Neural crest cell (in vitro differentiated cells): Measurements from ENCODE around the gene EGFR. TPM values are rescaled to one million over a fixed set of nuclear protein-coding genes. Genes with fewer than 3 reads are reported as not detected.
A peak's percentile ranks its signal among the peaks of the same experiment; 100 is the strongest.

Experiments used
- DNase-seq: peaks from one replicate; pipeline ENCODE4 v3.0.0; 2021; ENCODE audit warnings: low read depth, mixed read lengths, low spot score
- H3K27ac Mint-ChIP-seq: one replicate; pipeline ENCODE4 v1.8.0; 2021; ENCODE audit warnings: mild to moderate bottlenecking, mixed read lengths; ENCODE audit not compliant: unreplicated experiment
- H3K27me3 Mint-ChIP-seq: 2 replicates; pipeline ENCODE4 v1.8.0; 2021; ENCODE audit warnings: low read depth, mild to moderate bottlenecking, mixed read lengths
- H3K36me3 Mint-ChIP-seq: 2 replicates; pipeline ENCODE4 v1.8.0; 2021; ENCODE audit warnings: low read depth, mild to moderate bottlenecking, mixed read lengths
- H3K4me1 Mint-ChIP-seq: 2 replicates; pipeline ENCODE4 v1.8.0; 2021; ENCODE audit warnings: mixed read lengths
- H3K4me3 Mint-ChIP-seq: one replicate; pipeline ENCODE4 v1.8.0; 2021; ENCODE audit warnings: mild to moderate bottlenecking, mixed read lengths
- H3K9me3 Mint-ChIP-seq: 2 replicates; pipeline ENCODE4 v1.8.0; 2021; ENCODE audit warnings: mixed read lengths
- CTCF ChIP-seq: fragments of 200-600 bp; sonication (generic); conservative IDR thresholded peaks from 2 replicates; pipeline ENCODE4 v1.5.0; 2021; ENCODE audit warnings: antibody characterized with exemption, mild to moderate bottlenecking
- total RNA-seq: library from RNA; stranded (reverse); gene quantifications from 2 replicates; pipeline ENCODE4 v1.2.1, GENCODE V29; 2021

The EGFR gene
- total RNA-seq, 1 donor from 2014 or later = 2.3 TPM

GRCh38 chr7:55016061-55016745, 2.6 kb upstream of the EGFR start:
- H3K4me1 Mint-ChIP-seq = no peaks in the 10 kb centered on the region
- no peak for DNase-seq
- no peak overlapping the region for H3K27ac Mint-ChIP-seq
- no peak overlapping the region for H3K4me3 Mint-ChIP-seq
- H3K27me3 Mint-ChIP-seq = peaks cover 76% of the 10 kb centered on the region
- H3K36me3 Mint-ChIP-seq = no peaks in the 10 kb centered on the region
- TF ChIP-seq CTCF = no peak
- no peaks in the 10 kb centered on the region for H3K9me3 Mint-ChIP-seq

- peak overlapping the region; percentile 12 for H3K4me3 Mint-ChIP-seq
- TF ChIP-seq CTCF = no peak
- no peaks in the 10 kb centered on the region for H3K36me3 Mint-ChIP-seq
- H3K27me3 Mint-ChIP-seq = peaks cover 81% of the 10 kb centered on the region
- DNase-seq = no peak
- no peak overlapping the region for H3K27ac Mint-ChIP-seq
- H3K9me3 Mint-ChIP-seq = no peaks in the 10 kb centered on the region
- no peaks in the 10 kb centered on the region for H3K4me1 Mint-ChIP-seq
Observed at GRCh38 chr7:55016746-55017090, 2.1 kb upstream of the EGFR start.

- H3K4me1 Mint-ChIP-seq = no peaks in the 10 kb centered on the region
- DNase-seq = no peak
- TF ChIP-seq CTCF = no peak
- H3K27ac Mint-ChIP-seq = no peak overlapping the region
- H3K9me3 Mint-ChIP-seq = no peaks in the 10 kb centered on the region
- peaks cover 85% of the 10 kb centered on the region for H3K27me3 Mint-ChIP-seq
- peak overlapping the region; percentile 32 for H3K4me3 Mint-ChIP-seq
- no peaks in the 10 kb centered on the region for H3K36me3 Mint-ChIP-seq
Observed at GRCh38 chr7:55017841-55018240, 976 bp upstream of the EGFR start.

- DNase-seq = peak; percentile 23
Observed at GRCh38 chr7:55019191-55019690, 424 bp downstream of the EGFR start.

GRCh38 chr7:55019691-55020465, 1.1 kb downstream of the EGFR start:
- Mint-ChIP-seq H3K27ac (no peak overlapping the region), H3K9me3 (no peaks in the 10 kb centered on the region), H3K27me3 (peaks cover 76% of the 10 kb centered on the region), H3K4me3 (peak overlapping the region; percentile 67), H3K4me1 (no peaks in the 10 kb centered on the region), H3K36me3 (no peaks in the 10 kb centered on the region)
- peak; percentile 8 for DNase-seq
- TF ChIP-seq CTCF = no peak

More at GRCh38 chr7:55019191-55019690, 424 bp downstream of the EGFR start:
- TF ChIP-seq CTCF = no peak
- no peaks in the 10 kb centered on the region for H3K9me3 Mint-ChIP-seq
- H3K4me1 Mint-ChIP-seq = no peaks in the 10 kb centered on the region
- H3K4me3 Mint-ChIP-seq = peak overlapping the region; percentile 62
- H3K27ac Mint-ChIP-seq = no peak overlapping the region
- H3K36me3 Mint-ChIP-seq = no peaks in the 10 kb centered on the region
- H3K27me3 Mint-ChIP-seq = peaks cover 81% of the 10 kb centered on the region
